Measurements from ENCODE around the gene ARHGAP26. TPM values are rescaled to one million over a fixed set of nuclear protein-coding genes. Genes with fewer than 3 reads are reported as not detected.

ARHGAP26 gene
- total and polyA plus RNA-seq, 2 of the 4 experiments (the other 2 are of a cell fraction) = 0.54 to 0.56 TPM

GRCh38 chr5:142757564-142757963, 12.6 kb upstream of the ARHGAP26 start:
- no peak overlapping the region for H3K56ac ChIP-seq (ENCODE audit: extremely low read depth, insufficient read depth, low read length)
- H3K14ac ChIP-seq (replicated peaks; ENCODE audit: low read depth, low read length) = no peak overlapping the region; the same call in 1 of the 2 replicates
- no peak overlapping the region for H2AFZ ChIP-seq (replicated peaks; ENCODE audit: low read length, poor library complexity)
- DNase-seq = no peak
- H3K27me3 ChIP-seq (ENCODE audit: control insufficient read depth, insufficient read depth, low read length) = peaks cover 22% of the 10 kb centered on the region
- no peak for TF ChIP-seq BHLHE40 (IDR thresholded peaks at IDR 0.05; ENCODE audit: low read depth, low read length)
- no peak for TF ChIP-seq MAFK (IDR thresholded peaks at IDR 0.05; ENCODE audit: low read depth, low read length)
- TF ChIP-seq CTCF (conservative IDR thresholded peaks at IDR 0.05; ENCODE audit: low read depth, low read length) = no peak
- TF ChIP-seq RAD21 (IDR thresholded peaks at IDR 0.05; ENCODE audit: low read length) = no peak
- no peak for TF ChIP-seq USF2 (IDR thresholded peaks at IDR 0.05; ENCODE audit: low read depth, low read length)
- H3K4me2 ChIP-seq (ENCODE audit: low read depth, low read length) = no peak overlapping the region
- H3K23ac ChIP-seq (ENCODE audit: low read depth, low read length) = no peak overlapping the region
- H3K36me3 ChIP-seq (ENCODE audit: control insufficient read depth, insufficient read depth, low read length) = no peaks in the 10 kb centered on the region
- dilution Hi-C loops (cut with HindIII; ENCODE audit: low sequenced_read_pairs, unreplicated experiment) = no loop called here
- no peak overlapping the region for H2AK5ac ChIP-seq (ENCODE audit: low read depth, low read length)
- H3K9me1 ChIP-seq (ENCODE audit: insufficient read depth, low read length) = peaks cover 3% of the 10 kb centered on the region; the same call in 1 of the 2 replicates
- H2BK5ac ChIP-seq (ENCODE audit: low read depth, low read length, poor library complexity, severe bottlenecking) = no peak overlapping the region
- no peak overlapping the region for H3K4me3 ChIP-seq (ENCODE audit: insufficient read depth, low read depth, low read length)
- BruUV-seq (replicated peaks) = no TSS peak
- no peak overlapping the region for H2BK120ac ChIP-seq (ENCODE audit: low read depth, low read length)
- no peaks in the 10 kb centered on the region for H3K9me3 ChIP-seq (ENCODE audit: control insufficient read depth, insufficient read depth, low read length)
- no peak overlapping the region for H4K91ac ChIP-seq (ENCODE audit: insufficient read depth, low read depth, low read length)
- in situ Hi-C loops (cut with MboI; ENCODE audit: low sequenced_read_pairs) = no loop called here
- H4K20me1 ChIP-seq (ENCODE audit: insufficient read depth, low read length) = no peaks in the 10 kb centered on the region
- POLR2A ChIA-PET (ENCODE audit: unreplicated experiment) = no interaction called here
- no peak overlapping the region for H2AK9ac ChIP-seq (replicated peaks; ENCODE audit: low read depth, low read length, poor library complexity)
- no peak for ATAC-seq (ENCODE audit: low read depth)
- H2BK20ac ChIP-seq (ENCODE audit: low read depth, low read length) = no peak overlapping the region
- CTCF ChIA-PET = no interaction called here
- no peaks in the 10 kb centered on the region for H3K79me1 ChIP-seq (ENCODE audit: low read depth in 1 of 2, low read length in 2 of 2)
- no peak overlapping the region for H3K27ac ChIP-seq (ENCODE audit: insufficient read depth, low read length)
- WGBS, 2 experiments (ENCODE audit: extremely low coverage in 2 of 2, insufficient read length in 1 of 2) = 60% methylated on average over 3 of the region's 4 CpGs; no CpG with 5 or more reads in 1 of the 2 experiments
- H4K5ac ChIP-seq (ENCODE audit: low read depth, low read length) = no peak overlapping the region
- no peaks in the 10 kb centered on the region for H3K4me1 ChIP-seq (ENCODE audit: control insufficient read depth, insufficient read depth, low read length)
- no peak overlapping the region for H2BK15ac ChIP-seq (ENCODE audit: low read depth, low read length)
- H3K4ac ChIP-seq (ENCODE audit: low read depth, low read length) = no peak overlapping the region
- H3K9ac ChIP-seq (ENCODE audit: low read depth, low read length) = no peak overlapping the region
- intact Hi-C loops (cut with micrococcal nuclease) = no loop called here
- no peak overlapping the region for H3K18ac ChIP-seq (ENCODE audit: low read depth, low read length)
- H4K8ac ChIP-seq (ENCODE audit: low read depth in 2 of 2, low read length in 2 of 2) = no peak overlapping the region
